Right renal pelvis (tissue), 4 donors: Measurements from ENCODE around the gene SPATA7. TPM values are rescaled to one million over a fixed set of nuclear protein-coding genes. Genes with fewer than 3 reads are reported as not detected.
A peak's percentile ranks its signal among the peaks of the same experiment; 100 is the strongest.
"Not testable (repeated sequence)": the region's sequence is repeated elsewhere in the genome, so short reads cannot be mapped to it uniquely, and the experiment has no call there.

ENCODE experiments used
- DNase-seq, 4 donors: peaks; one replicate each; pipeline ENCODE4 v3.0.0-alpha.2; 2013; ENCODE audit warnings: low read depth in 4 of 4, low spot score in 3 of 4, missing footprints in 1 of 4
- polyA plus RNA-seq, 4 donors: library from polyadenylated mRNA; unstranded; fragments of 120-200 nt; gene quantifications; one replicate each; pipeline ENCODE4 v1.2.1, GENCODE V29; 2013; ENCODE audit not compliant: insufficient read length in 4 of 4

Gene SPATA7, protein sequence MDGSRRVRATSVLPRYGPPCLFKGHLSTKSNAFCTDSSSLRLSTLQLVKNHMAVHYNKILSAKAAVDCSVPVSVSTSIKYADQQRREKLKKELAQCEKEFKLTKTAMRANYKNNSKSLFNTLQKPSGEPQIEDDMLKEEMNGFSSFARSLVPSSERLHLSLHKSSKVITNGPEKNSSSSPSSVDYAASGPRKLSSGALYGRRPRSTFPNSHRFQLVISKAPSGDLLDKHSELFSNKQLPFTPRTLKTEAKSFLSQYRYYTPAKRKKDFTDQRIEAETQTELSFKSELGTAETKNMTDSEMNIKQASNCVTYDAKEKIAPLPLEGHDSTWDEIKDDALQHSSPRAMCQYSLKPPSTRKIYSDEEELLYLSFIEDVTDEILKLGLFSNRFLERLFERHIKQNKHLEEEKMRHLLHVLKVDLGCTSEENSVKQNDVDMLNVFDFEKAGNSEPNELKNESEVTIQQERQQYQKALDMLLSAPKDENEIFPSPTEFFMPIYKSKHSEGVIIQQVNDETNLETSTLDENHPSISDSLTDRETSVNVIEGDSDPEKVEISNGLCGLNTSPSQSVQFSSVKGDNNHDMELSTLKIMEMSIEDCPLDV
- 10 to 100 TPM; 24.1 to 29.4 (median 27.0) TPM for polyA plus RNA-seq

DNA sequence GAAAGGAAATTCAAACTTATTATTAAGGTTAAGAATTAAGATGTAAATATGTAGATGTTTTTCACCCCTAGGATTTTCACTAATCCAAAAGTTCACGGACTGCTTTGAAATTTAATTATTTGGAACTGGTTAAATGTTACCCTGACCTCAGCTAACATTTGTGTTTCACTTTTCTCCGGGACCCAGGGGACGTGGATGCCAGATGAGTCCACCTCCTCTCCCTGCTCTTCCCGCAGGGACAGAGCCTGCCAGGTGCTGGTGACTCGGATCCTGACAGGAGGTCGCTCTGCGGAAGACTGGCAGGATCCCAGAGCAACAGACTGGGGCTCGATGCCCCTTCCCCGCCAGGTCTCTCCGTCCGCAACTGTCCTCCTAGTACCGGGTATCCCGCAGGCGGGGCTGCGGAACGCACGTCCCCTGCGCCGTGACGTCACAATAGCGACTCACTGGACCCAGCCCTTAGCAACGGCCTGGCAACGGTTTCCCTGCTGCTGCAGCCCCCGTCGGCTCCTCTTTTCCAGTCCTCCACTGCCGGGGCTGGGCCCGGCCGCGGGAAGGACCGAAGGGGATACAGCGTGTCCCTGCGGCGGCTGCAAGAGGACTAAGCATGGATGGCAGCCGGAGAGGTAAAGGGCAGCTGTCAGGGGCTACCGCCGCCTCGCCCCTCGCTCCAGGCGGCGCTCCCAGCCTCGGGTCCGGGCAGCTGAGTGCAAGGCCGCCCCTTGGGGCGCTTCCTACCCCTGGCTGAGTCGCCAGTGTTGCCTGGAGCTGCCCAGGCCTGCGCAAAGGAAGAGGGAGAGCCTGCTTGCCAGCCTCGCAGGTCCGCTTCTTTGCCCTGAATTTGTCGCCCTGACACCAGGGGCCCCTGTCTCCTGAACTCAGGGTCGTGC, at the start of gene SPATA7:
Gene SPATA7 (plus strand): TSS at position 446 of the 890 bp plus-strand sequence. CDS start 162 bp downstream, at position 608.
- peak; percentile 88 to 95 (median 92) for DNase-seq

DNA sequence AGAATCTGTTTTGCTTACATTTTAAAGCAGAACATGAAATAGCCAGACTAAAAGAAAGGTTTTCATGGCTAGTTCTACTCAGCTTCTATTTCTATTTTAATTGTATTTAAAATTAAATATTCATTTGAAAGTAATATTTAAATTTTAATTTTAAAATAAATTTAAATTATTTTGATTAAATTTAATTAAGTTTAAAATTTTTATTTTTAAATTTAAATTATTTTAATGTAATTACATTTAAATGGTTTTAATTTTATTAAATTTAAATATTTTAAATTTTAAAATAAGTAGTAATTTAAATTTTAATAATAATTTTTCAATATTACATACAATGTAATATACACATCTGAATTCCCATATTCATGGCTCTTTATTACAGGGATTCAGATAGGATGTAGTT, 45.1 kb upstream of the SPATA7 start:
- DNase-seq: no peak

DNA sequence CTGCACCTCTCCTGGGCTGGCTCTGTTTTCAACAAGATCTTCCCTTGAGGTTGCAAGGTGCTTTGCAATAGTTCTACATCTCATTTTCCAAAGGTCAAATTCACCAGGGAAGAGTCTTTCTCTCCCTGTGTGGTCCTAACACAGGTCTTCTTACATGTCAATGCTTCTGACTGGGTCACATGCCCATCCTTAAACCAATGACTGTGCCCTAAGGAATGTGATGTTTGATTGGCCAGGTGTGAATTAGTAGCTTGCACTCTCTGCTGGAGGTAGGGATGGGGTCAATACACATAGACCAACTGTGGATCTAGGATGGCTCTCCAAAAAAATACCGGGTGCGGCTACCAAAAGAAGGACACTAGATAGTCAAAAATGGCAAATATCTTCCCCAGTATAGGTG, 42.5 kb upstream of the SPATA7 start:
- no peak for DNase-seq

DNA sequence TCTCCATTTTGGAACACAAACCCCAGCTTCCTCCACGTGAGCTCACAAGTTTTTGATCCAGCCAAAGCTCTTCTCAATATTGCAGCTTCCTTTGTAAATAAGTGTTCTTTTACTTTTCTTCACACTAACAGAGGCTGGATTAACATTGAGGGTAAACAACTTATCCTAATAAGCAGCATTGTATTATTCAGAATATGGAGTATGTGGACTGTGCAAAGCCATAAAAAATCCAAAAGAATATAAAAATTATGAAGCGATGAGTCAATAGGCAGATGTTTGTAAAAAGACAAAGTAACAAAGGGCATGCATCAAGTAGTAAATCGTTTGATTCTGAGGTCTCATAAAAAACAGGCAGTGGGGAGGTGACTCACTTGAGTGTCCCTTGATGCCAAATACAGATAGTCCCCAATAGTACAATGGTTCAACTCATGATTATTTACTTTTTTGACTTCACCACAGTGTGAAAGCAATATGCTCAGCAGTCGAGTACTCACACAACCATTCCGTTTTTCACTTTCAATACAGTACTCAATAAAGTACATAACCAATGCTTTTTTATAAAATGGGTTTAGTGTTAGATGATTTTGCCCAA, 39.3 kb upstream of the SPATA7 start:
- DNase-seq: no peak

DNA sequence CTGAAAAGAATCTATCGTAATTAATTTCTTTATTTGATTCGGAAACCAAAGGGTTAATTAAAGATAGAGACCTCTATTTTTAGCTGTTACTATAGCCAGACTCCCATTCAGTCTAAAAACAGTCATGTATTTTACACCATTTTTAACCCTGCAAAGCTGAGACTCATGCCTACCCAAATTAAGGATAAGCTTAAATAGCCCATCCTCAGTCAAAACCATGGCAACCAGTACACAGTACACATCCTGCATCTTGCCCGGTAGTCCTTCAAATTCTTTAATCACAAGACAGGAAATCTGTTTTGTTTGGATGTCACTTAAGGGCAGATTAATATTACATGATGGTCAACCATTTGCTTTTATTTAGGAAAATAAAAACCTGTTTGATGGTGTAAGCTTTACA, 36.9 kb upstream of the SPATA7 start:
- DNase-seq: no peak

DNA sequence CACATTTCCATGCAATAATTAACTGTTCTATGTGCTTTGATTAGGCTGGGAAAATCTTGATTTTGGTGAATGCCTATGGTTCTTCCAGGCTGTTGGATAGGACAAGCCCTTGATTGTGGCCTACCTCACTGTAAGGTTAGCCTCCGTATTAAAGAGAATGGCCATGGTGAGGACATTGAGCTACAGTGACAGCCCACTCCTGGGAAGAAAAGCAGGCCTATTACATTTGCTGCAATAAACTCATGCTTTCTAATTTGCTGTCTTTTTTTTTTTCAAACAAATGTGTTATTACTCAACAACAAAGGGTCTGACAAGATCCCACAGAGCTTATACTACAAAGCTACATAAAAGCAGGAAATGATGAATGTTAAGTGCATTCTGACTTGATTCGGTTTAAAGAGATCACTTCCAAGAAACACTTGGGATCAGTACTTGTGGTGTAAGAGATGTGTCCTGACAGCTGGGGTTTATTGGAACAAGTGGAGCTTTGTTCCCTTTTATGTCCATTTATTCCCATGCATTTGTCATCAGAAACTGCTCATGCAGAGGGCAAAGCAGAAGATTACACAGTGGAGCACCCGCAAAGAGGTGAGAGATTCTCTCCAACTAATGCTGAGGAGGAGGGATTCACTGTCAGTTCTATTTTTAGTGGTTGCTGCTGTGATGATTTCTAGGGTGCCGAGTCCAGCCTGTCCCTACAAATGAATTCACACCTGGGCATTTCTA, 33.3 kb upstream of the SPATA7 start:
- DNase-seq: no peak

DNA sequence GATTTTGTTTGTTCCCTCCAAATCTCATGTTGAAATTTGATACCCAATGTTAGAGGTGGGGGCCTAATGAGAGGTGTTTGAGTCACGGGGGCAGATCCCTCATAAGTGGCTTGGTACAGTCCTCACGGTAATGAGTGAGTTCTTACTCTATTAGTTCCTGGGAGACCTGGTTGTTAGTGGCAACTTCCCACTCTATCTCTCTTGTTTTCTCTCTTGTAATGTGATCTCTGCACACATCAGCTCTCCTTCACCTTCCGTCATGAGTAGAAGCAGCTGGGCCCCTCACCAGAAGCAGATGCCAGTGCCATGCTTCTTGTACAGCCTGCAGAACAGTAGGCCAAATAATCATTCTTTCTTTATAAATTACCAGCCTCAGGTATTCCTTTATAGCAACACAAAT, 32.8 kb upstream of the SPATA7 start:
- DNase-seq: no peak

DNA sequence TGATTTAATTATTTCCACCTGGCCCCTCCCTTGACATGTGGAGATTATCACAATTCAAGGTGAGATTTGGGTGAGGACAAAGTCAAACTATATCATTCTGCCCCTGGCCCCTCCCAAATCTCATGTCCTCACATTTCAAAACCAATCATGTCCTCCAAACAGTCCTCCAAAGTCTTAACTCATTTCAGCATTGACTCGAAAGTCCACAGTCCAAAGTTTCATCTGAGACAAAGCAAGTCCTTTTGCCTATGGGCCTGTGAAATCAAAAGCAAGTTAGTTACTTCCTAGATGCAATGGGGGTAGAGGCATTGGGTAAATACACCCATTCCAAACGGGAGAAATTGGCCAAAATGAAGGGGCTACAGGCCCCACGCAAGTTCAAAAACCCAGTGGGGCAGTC, 31.1 kb upstream of the SPATA7 start:
- no peak for DNase-seq

DNA sequence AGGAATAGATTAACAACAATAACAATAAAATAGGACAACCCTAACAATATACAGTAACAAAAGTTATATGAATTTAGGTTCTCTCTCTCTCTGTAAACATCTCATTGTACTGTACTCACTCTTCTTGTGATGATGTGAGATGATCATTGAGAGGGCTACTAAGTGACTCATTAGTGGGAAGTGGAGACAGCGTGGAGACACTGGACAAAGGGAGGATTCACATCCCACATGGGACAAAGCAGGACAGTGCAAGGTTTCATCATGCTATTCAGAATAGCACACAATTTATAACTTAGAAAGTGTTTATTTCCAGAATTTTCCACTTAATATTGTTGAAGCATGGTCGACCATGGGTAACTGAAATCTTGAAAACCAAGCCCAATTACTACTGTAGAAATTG, 26.0 kb upstream of the SPATA7 start:
- DNase-seq: no peak

DNA sequence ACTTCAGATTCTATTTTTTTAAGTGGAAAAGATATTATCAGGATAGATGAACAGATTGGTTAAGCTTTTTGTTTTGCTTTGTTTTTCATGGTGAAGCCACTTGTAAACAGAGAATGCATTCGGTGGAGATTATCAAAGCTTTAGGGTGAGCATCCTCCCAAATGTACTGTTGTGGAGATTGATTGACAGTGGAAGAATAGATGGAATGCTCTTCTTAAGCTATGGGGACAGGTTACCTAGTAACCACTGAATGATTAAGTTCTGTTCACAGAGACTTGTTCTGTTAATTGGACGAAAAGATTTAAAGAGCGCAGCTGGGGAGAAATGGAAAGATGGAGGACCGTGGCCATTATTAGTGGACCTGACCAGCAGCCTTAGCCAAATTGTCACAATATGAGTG, 21.8 kb upstream of the SPATA7 start:
- DNase-seq: no peak

DNA sequence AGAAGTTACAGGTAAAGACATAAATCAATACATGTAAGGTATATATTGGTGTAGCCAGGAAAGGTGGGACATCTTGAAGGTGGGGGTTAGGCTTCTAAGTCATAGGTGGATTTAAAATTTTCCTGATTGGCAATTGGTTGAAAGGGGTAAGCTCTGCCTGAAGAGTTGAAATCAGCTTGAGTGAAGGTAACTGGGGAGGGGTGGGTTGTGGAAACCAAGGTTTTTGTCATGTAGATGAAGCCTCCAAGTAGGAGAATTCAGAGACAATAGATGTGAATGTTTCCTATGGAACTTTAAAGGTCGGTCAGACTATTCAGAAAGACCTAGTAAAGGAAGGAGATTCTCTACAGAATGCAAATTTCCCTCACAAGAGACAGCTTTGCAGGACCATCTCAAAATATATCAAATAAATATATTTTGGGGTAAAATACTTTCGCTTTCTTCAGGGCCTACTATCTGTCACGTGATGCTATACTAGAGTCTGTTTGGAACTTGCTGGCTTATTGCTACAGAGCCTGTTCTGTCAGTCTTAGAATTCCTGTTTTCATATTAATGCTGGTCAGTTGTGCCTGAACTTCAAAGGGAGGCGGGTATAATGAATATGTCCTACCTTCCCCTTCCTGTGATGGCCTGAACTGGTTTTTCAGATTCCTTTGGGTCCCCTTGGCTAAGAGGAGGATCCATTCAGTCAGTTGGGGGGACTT, 20.6 kb upstream of the SPATA7 start:
- no peak for DNase-seq

DNA sequence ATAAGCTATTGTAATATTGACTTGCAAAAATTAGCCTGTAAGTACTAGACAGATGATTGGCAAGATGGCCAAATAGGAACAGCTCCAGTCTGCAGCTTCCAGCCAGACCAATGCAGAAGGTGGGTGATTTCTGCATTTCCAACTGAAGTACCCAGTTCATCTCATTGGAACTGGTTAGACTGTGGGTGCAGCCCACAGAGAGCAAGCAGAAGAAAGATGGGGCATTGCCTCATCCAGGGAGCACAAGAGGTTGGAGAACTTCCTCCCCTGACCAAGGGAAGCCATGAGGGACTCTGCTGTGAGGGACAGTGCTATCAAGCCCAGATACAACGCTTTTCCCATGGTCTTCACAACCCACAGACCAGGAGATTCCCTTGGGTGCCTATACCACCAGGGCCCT, 16.0 kb upstream of the SPATA7 start:
- DNase-seq: no peak

DNA sequence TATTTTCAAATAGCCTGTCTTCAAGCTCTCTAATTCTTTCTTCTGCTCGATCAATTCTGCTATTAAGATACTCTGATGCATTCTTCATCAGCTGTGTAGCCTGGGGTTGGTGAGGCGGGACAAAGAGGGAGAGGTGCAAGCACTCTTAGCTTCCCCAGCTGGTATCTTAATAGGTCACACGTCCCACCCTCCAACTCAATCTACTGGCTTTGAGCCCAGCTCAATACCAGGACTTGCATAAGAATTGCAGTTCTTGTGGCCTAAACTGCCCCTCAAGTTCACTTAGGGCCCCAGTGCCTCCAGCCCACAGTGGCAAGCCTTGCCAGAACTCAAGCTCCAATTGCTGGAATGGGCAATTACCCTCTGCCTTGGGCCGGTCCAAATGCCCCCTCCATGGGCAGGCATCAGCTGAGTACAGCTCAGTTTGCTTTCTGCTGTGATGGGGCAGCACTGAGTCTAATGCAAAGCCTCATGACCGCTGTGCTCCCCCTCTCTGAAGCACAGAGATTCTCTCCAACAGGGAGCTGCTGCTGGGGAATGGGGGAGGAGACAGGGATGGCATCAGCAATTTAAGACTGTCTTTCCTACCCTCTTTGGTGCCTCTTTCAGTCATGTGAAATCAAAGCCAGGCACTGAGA, 5.6 kb upstream of the SPATA7 start:
- no peak for DNase-seq

DNA sequence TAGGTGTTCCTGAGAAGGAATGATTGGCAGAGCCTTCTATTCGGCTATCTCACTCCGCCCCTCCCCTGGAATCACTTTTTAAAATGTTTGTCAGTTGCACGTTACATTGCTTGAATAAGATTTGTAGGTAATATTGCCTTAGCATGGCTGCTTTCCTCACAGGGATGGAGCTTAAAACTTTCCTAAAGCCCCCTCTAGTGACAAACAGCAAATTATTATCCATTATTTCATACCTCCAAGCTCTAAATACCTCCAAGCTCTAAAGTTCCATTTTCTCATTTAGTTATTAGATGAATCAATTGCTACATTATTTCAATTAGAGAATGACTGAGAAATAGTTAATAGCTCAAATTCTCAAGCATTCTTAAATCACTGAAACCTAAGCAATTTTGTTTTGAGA, 5.1 kb upstream of the SPATA7 start:
- DNase-seq: no peak

DNA sequence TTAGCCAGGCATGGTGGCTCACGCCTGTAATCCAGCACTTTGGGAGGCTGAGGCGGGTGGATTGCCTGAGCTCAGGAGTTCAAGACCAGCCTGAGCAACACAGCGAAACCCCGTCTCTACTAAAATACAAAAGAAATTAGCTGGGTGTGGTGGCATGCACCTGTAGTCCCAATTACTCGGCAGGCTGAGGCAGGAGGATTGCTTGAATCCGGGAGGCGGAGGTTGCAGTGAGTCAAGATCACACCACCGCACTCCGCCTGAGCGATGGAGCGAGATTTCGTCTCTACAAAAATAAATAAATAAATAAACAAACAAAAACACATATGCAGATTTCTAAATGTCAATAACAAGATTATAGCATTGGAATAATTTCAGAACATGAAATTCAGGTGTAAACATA, 3.8 kb upstream of the SPATA7 start:
- not testable (repeated sequence) for DNase-seq

DNA sequence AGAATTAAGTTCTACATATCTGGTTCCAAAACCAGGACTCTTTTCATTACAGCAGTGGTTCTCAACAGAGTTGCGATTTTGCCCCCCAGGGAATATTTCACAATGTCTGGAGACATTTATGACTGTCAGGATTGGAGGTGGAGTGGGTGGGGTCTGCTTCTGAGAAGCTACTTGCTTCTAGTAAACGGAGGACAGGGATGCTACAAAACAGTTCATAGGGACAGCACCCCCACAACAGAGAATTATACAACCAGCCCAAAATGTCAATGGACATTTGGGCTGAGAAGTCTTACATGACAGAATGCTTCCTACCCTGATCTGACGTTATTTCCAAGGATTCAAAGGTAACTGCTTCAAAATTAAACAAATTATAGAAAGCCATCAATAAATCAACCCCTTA, 739 bp upstream of the SPATA7 start:
- no peak for DNase-seq

DNA sequence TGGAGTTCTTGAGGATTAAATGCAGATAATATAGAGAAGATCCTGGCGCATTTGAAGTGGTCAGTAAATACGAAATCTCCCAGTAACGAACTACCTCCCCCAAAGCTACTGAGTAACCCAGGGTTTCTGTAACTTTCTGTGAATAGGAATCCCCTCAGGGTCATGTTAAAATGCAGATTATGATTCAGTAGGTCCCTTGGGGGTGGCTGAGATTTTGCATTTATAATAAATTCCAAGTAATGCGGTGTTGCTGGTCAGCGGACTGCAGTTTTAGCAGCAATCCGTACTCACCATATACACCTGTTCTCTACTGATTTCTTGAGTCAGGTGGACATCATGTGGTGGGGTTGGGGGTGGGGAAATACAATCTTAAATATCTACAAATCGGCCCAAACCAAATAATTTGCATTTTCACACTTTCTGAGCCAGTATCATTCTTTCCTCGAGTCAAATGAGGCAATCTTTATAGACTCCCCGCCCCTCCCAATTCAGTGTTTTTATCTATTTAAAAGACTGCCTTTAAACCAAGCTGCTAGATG, 868 bp downstream of the SPATA7 start:
- peak in 1 of 4 donors; percentile 8 for DNase-seq

DNA sequence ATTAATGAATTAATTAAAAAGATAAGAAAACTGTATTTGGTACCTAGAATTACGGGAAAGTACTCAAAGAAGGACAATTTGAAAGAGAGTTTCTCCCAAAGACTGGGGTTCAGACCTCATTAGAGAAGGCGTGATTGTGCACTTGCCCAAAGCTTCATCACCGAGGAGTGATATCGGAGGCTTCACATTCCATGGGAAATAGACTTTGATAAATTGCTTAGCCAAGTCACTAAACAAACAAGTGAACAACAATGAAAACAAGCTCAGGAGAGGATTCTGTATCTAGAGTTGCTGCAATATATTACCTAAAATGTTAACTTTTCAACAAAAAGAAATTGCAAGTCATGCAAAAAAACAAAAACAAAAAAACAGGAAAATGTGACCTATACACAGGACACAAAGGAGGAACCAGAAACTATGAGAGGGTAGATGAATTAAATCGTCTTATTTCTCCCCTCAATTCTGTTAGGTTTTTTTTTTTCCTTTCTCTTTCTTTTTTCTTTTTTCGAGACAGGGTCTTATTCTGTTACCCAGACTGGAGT, 3.4 kb downstream of the SPATA7 start:
- DNase-seq: no peak

DNA sequence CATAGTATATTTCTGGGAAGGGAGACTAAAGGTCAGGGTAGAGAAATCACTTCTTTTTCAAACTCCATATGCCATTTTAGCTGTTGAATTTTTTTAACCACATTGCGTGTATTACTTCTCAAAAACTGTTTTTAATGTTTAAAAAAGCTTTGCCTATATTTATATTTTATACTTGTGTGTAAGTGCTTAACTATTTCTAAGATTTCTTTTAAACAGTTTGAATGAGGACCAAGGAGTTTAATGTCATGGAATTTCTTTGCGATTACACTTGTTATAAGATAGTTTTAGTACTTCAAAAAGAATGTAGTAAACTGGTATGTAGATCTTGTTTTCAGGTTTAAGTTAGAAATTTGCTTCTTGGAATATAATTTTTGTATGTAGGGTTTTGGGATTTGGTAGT, 7.2 kb downstream of the SPATA7 start:
- DNase-seq: no peak
